Ovary (tissue), 3 donors: ENCODE results near the gene ATP8B4.

Experiments
- CTCF ChIP-seq, 3 donors: fragments of 450-650 bp in 2 of 3; fragments of 200-600 bp in 1 of 3; IDR thresholded peaks; one replicate each; pipeline versions ENCODE4 v1.5.1 to v1.8.0; 2016 to 2022; ENCODE audit warnings: antibody characterized with exemption in 3 of 3, mild to moderate bottlenecking in 1 of 3
- POLR2A ChIP-seq: fragments of 450-650 bp; IDR thresholded peaks from one replicate; pipeline ENCODE4 v1.6.1; 2017; ENCODE audit warnings: antibody characterized with exemption, mild to moderate bottlenecking, moderate library complexity
- donor health status: DM: no; HTN: no; CAD: no.

GRCh38 chr15:50057196-50057595 lies 61.8 kb downstream of the ATP8B4 start:
- TF ChIP-seq CTCF (IDR thresholded peaks at IDR 0.05) (no peak), POLR2A (no peak)
